NCI-H1105 treated with DMSO at 0.1 percent for 48 hours (cell line): ENCODE measurements around the gene DDX5.
"Not testable (repeated sequence)": the region's sequence is repeated elsewhere in the genome, so short reads cannot be mapped to it uniquely, and the experiment has no call there.

Experiments
- DNase-seq: peaks from one replicate; lab custom pipeline; 2025; lab: John Stamatoyannopoulos, UW

DDX5 gene

DNA sequence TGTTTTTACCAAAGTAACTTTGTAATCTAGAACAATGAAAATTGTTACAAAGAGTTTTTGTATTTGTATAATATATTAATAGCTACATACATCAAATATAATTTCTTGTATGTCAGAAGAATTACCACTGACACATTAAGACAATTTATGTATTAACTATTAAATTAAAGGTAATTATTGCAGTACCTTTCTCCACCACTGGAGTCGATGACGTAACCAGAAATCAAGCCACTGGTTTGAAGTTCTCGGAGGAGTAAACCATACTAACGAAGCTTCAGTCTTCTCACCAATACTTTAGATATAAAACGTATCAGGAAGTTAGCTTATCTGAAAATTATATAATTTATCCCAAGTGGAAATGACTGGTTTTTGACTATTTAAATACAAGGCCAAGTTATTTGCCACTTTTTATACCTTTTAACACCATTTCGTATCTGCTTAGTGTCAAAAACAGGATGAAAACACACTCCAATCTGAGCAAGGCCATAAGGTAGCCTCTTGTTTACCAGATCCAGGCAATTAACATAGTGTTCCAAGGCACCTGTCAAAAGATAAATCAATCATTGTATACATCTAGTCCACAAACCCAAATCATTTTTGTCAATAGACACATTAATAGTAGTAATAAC is 13.5 kb downstream of the DDX5 start:
- no peak for DNase-seq

- DNase-seq, result no peak
Measured at GRCh38 chr17:64491994-64492393, 14.1 kb downstream of the DDX5 start.

DNA sequence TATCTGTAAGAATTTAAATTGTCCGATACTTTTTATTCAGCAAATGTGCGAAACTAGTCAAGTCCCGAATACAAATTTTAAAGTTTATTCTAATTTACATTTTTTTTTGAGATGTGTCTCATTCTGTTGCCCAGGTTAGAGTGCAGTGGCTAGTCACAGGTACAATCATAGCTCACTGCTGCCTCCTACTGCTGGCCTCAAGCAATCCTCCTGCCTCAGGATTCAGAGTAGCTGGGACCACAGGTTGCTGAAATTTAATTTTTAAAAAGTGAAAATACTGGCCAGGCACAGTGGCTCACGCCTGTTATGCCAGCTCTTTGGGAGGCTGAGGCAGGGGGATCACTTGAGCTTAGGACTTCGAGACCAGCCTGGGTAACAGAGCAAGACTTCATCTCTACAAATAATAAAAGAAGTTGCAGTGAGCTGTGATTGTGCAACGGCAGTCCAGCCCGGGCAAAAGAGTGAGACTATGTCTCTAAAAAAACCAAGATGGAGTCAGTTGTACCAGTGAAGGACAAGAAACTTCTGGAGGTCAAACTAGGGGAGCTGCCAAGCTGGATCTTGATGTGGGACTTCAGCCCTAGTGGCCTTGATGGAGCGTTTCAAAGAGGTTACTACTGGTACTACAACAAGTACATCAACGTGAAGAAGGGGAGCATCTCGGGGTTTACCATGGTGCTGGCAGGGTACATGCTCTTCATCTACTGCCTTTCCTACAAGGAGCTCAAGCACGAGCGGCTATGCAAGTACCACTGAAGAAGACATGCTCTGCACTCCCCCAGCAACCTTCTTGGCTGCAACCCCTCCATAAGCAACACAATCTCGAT is 14.8 kb downstream of the DDX5 start:
- DNase-seq, result no peak

DNA sequence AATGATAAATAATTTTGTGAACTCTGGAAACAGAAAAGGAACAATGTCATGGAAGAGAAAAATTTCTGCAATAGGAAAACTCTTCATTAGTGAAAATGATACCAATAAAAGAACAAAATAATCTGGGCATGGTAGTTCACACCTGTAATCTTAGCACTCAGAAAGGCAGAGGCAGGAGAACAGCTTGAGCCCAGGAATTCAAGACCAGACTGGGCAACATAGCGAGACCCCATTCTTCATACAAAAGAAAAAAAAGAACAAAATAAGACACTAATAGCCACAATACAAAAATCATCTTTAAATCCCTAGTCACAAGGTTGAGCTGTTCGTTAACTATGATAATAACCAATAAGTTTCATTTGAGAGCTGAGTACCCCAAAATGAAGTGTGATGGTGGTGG is 17.8 kb downstream of the DDX5 start:
- no peak for DNase-seq

DNA sequence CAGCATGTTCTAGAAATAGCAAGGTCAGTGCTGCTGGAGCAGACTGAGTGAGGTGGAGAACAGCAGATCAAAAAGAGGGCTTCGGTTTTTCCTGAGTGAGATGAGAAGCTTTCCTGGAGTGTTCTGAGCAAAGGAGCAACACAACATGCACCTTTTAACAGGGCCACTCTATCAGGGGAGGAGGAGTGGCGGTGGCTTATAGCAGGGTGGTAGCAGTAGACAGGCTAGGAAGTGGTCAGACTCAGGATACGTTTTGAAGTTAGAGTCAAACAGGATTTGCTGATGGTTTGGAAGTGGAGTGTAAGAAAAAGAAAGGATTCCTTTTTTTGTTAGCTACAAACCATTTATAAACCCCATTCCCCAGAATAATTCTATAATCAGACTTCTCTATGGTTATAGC is 21.7 kb downstream of the DDX5 start:
- no peak for DNase-seq

- DNase-seq, result no peak
Measured at GRCh38 chr17:64480951-64481350, 25.1 kb downstream of the DDX5 start.

- no peak for DNase-seq
Measured at GRCh38 chr17:64477849-64478248, 28.2 kb downstream of the DDX5 start.

DNA sequence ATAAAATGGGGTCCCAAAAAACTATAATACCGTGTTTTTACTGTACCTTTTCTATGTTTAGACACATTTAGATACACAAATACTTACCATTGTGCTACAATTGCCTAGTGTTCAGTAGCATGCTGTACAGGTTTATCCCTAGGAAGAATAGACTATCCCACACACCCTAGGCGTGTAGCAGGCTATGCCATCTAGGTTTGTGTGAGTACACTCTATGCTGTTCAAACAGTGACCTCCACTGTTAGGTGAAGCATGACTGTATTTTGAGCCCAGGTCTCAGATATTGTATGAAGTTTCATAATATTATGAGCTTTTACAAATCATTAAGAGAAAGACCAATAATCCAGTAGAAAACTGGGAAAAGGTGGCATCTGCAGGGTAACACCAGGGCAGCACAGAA is 33.5 kb downstream of the DDX5 start:
- DNase-seq, result no peak

- DNase-seq, result no peak
Measured at GRCh38 chr17:64471440-64471839, 34.6 kb downstream of the DDX5 start.

GRCh38 chr17:64470625-64471024 is 35.5 kb downstream of the DDX5 start:
- DNase-seq, result no peak

- not testable (repeated sequence) for DNase-seq
Measured at GRCh38 chr17:64466834-64467233, 39.3 kb downstream of the DDX5 start.

DNA sequence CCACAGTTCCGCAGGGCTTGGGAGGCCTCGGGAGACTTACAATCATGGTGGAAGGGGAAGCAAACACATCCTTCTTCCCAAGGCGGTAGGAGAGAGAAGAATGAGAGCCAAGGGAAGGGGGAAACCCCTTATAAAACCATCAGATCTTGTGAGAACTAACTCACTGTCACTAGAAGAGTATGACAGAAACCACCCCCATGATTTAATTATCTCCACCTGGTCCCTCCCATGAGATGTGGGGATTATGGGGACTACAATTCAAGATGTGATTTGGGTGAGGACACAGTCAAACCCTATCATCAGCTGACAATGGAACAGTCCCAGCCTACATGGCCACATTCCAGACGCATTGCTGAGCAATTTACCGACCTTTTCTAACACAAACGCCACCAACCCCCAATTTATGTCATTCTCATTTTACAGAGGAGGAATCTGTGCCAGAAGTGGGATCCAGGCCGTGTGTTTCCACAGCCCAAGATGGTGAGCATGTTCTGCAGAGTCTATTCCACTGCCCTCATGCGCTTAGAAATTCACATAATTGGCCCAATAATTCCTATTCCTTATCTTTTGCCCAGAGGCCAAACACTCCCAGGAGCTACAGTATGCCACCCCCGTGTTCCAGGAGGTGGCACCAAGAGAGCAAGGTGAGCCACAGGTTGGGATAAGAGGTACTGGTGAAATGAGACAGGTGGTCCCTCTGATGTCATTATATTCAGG is 39.9 kb downstream of the DDX5 start:
- no peak for DNase-seq

DNA sequence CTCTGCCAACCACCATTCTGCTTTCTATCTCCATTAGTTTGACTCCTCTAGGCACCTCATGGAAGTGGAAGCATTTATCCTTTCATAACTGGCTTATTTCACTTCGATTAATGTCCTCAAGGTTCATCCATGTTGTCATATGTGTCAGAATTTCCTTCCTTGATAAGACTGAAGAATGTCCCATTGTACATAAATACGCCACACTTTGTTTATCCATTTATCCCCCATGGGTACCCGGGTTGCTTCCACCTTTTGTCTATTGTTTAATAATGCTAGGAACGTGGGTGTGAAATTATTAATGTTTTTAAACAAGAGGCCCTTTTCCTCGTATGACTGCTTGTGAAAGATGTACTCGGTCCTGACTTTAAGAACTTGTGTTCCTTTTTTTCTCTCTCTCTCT is 44.3 kb downstream of the DDX5 start:
- no peak for DNase-seq

GRCh38 chr17:64460955-64461354 is 45.1 kb downstream of the DDX5 start:
- DNase-seq, result no peak

DNA sequence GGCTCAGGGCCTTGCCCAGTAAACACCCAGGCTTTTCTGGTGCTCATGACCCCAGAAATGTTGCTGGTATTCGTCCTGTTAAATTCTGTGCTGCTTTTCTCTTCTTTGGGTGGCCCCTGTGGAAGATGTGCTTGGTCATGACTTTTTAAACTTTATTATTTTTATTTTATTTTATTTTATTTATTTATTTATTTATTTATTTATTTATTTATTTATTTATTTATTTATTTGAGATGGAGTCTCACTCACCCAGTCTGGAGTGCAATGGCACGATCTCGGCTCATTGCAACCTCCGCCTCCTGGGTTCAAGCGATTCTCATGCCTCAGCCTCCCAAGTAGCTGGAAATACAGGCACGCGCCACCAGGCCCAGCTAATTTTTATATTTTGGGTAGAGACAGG is 46.3 kb downstream of the DDX5 start:
- not testable (repeated sequence) for DNase-seq

- no peak for DNase-seq
Measured at GRCh38 chr17:64459284-64459747, 46.8 kb downstream of the DDX5 start.

DNA sequence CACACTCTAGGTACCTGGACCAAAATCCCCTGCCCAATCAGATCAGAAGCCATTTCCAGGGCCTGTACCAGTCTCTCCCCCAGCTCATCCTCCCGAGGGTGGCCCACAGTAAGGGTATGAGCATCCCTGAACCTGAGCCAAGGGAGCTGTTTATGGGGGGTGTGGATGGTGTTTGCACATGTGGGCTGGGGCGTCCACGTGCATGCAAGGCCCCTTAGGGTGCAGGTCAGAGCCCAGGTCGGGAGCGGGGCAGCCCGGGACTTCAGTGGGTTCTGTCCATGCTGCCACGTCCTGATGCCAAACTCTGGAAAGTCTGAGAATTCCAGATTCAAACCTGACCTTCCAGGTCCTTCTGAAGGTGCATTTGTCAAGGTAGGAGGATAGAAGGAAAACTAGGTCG is 47.3 kb downstream of the DDX5 start:
- no peak for DNase-seq

- no peak for DNase-seq
Measured at GRCh38 chr17:64457156-64457555, 48.9 kb downstream of the DDX5 start.

- no peak for DNase-seq
Measured at GRCh38 chr17:64455993-64456885, 49.9 kb downstream of the DDX5 start.

DNA sequence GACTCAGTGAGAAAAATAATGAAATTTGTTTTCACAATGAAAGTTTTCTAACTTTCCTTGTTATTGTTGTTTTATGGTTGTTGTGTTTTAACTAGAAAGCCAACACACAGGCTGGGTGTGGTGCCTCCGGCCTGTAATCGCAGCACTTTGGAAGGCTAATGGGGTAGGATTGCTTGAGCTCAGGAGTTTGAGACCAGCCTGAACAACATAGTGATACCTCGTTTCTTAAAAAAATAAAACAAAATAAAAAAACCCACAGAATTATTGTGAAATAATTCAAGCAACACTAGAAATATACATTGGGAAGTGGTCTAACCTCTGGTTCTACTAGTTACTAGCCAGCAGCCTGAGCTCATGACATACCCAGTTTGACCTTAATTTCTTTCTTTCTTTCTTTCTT is 56.5 kb downstream of the DDX5 start:
- no peak for DNase-seq

GRCh38 chr17:64448665-64449512 is 57.2 kb downstream of the DDX5 start, which contains the start of gene MILR1:
MILR1 (plus strand) TSS chr17:64449115; CDS start chr17:64449169, 54 bp downstream.
- DNase-seq, result no peak
